ENCODE results near the gene NACC2.

The NACC2 gene

DNA sequence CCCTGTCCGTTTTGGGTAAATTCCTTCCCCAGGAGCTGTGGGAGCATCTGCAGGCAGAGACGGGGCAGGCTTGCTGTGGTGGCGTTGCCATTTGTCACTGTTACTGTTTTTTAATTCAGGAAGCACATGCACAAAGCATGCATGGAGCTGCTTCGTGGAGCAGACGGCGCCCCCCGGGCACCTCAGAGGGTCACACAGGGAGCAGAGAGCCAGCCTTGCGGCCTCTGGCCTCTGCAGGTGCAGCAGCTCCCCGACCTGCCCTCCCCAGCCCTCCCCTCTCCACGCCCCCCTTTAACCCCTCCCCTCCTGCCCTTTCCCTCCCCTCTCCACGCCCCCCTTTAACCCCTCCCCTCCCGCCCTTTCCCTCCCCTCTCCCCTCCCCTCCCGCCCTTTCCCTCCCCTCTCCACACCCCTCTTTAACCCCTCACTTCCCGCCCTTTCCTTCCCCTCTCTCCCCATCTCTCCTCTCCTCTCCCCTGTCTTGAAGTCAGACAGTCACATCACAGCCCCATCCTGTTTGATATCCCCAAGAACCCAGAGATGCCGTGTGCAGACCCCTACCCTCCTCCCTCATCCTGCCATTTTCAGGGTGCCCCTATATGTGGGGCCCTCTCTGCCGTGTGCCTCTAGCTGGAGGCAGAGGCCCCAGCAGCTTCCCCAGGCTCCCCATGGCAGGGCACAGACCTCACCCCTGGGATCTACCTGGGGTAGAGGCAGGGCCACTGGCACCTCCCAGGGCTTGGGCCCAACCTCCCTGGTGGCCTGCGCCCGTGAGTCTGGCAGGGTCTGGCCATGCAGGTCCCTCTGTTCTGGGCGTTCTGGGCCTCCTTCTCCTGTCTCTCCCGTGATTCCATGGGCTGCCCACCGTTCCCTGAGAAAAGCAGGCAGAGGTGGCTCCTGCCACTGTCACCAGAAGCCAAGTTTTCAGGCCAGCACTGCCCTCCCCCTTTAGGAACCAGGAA is 104.3 kb downstream of the NACC2 start:
- DNase-seq = peak; percentile 41

DNA sequence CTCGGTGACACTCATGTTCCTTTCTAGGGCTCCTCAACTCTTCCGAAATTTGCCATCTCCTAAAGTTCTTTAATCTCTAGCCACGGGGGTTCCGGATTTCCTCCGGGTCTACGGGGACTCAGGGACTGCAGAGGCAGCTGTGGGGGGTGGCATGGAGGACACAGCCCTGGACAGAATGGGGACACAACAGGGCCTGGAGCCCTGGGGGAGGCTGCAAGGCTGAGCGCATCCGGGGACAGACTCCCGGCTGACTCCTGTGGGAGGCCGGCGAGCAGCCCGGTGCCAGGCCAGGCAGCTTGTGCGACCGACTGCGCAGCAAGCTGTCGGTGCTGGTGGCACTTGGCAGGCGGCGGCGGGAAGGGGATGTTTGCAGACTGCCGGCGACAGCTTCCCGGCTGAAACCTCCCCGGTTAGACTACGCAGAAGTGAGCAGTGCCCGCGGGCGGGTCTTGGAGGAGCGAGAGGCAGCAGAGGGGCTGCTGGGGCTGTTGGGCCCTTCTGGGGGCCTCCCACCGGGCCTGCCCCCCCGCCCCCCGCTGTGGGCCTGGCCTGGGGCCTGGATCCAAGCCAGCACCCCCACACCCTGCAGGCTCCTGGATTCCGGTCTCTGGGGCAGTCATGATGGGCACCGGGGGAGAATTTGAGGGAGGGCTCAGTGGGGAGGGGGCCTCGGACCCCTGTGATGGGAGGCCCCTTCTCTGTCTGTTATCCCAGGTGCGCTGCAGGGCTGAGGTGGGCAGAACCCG is 105.2 kb downstream of the NACC2 start:
- DNase-seq = peak; percentile 33

DNA sequence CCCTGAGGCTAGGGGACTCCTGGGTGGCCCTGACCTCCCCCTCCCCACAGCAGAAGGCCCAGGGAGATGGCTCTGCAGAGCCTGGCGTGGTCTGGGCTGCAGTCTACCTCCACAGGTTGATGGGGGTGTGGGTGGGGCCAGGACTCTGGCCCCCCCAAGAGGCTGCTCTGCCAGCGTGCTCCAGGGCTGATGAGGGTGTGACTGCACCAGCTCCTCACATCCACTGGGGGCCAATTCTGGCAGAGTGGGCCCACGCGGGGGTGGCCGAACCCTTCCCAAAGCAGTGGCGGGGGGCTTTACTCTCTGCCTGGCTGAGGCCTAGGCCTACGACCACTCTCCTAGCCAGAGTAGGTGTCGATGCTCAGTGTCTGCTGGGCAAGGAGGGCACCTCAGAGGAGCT is 105.9 kb downstream of the NACC2 start:
- no peak for DNase-seq

DNA sequence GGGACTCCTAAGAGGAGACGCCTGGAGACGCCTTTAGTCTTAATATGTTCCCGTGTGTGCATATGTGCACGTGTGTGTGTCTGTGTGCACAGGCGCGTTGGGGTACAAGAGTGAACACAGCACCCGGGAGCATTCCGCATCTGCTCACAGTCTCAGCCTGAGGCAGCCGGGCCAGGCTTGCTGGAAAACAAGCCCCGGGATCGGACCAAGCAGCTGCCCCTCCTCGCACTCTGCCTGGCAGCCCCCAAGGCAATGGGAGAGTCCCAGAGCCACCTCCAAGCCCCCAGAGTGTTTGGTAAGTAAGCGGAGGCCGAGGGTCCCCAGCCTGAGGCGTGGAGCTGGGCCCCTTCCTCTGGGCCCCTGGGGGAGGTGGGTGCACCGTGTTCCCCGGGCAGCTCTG is 106.6 kb downstream of the NACC2 start:
- DNase-seq = no peak

DNA sequence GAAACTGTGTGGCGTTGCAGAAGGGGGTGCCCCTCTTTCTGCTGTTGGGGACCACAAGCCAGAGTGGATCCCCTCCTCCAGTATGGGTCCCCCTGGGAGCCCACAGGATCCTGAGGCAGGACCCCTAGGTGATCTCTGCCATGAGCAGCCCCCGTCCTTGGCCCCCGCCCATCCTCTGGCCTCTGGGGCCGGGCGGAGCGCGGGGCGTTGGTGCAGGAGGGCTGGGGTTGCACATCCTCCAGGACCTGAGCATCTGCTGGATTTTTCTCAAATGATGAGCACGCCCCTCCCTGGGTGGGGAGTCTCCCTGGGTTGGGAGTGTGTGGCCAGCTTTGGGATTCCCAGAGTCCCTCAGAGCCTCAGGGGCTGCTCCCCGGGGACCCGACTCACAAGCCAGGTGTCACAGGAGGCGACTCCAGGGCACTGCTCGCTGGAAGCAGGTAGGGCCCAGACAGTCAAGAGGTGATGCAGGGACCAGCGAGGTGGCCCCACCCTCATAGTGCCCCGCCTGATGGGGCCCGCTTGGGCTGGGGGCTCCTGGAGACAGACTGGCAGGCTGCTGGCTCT is 107.2 kb downstream of the NACC2 start:
- no peak for DNase-seq

DNA sequence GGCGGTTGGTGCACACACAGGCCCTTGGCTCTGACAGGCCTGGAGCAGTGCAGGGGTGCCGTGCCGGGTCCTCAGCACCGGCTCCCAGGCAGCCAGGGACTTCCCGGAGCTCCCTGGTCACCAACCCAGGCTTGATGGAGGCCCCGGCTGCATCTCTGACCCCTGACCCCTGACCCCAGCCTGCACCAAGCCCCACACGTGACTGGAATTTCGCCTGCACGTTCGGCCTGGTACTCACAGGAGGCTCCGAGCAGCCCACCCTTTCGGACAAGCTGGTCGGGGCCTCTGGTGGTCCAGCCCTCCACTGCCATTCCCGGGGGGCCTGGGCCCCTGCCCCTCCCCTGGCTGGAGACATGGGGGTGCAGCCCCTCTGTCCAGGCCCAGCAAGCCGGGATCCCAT is 108.5 kb downstream of the NACC2 start:
- no peak for DNase-seq

DNA sequence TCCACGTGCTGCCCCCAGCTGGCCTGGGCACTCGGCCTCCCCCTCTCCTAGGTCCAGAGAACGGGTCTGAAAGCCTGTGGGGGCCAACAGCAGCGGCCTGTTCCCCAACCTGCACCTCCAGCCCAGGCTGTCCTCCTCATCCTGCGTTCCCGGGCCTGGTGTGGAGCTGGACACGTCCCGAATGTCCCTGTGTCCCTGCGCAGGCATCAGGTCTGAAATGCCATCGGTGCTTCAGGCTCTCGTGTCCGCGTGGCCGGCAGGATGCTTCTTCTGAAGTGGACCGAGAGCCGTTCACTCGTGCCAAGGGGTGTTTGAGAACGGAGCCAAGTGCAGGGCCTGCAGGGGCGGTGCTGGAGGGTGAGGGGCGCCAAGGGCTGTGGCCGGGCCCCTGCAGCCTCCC is 109.2 kb downstream of the NACC2 start:
- DNase-seq = no peak

DNA sequence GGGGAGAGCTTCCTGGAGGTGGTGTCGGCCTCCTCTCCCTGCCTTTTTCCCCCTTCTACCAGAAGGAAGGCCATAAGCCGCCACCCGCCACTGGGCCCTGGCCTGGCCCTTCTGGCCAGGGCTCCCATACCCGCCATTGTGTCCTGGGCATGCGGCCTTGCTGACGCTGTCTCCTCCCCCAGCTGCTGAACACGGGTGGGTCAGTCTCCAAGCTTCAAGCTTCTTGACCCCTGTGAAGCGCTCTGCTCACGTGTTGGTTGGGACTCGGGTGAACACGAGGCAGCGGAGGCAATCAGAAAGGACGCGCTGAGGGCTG is 109.7 kb downstream of the NACC2 start:
- no peak for DNase-seq

DNA sequence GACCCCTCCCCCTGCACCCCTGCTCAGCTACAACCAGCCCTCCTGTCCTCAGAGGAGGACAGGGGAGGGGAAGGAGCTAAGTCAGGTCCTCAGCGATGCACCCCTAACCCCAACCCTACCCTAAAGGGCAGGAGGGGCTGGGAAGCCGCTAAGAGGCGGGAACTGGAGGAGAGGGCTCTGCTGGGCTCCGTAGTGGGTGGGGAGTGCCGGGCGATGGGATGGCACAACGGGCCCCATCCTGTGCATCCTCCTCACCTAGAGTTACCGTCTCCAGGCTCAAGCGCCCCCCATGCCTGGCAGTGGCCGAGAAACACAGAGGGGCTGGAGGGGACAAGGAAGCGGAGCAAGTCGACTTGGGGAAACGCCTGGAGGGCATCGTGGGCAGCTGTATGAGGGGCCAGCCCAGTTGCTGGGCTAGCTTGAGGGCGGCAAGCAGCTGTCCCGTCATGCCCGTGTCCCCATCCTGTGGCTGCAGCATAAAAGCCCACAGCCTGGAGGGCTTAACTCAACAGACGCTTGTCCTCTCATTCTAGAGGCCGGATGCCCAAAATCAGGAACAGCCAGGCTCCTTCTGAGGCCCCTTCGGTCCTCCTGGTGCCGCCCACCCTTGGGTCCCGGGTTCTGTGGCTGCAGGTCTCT is 110.9 kb downstream of the NACC2 start:
- no peak for DNase-seq

DNA sequence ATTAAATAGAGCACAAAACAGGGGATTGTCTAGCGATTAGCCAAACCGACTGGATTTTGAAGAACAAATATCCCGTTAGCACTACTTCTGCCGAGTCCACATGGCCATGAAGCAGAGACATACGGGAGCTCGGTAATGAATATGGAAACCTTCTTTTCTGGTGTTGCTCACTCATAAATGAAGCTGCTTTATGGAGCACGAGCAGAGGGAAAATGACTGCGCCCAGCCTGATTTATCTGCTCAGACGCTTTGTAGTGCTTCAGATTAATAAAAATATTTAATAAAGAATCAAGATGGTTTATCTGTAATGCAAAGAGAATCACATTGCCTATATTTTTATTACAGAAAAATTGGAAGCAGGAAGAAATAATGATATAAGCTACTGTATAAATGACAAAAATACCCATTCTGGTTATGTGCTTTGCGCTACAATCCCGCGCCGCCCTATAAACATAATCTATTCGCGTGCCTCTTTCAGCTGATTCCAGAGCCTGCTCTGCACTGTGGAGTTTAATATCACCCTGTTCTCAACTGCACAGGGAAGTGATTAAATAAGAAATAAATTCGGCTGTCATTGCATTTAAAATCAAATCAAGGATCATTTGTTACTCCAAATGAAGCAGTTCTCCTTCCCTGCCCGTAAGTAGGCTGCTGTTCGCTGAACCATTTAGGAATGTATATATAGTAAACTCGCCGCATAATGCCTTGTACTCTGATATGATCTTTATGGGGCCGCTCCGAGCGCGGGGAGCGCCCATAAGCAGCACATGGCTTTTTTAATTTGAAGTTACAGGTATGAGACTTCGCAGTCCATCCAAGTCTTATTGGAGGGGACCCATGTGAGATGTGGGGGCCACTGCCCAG is 111.6 kb downstream of the NACC2 start:
- DNase-seq = no peak

DNA sequence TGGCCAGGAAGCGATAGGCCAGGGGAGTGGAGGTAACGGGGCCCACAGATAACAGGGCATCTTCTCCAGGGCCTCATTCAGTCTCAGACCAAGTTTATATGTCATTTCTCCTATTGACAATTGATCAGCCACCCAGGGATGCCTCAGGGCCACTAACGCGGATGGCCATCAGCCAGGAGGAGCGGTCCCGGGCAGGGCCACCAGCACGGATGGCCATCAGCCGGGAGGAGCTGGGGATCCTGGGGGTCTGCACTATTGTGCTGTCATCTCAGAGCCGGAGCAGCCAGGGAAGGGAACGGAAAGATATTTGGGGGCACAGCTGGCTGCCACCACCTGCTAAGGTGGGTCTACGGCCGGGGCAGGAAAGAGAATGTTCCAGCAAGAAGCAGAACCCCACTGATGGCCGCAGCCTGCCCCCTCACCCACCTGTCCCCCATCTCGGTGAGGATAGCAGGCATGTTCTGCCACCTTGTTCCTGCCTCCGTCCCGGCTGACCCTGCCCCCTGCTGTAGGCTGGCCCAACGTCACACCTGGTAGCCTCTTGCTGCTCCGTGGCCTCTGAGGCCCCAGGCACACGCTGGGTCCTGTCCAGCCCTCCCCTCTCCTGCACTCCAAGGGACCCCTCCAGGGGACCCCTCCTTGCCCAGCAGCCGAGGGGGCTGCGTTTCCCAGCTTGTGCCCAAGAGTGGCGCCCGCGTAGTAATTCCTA is 112.4 kb downstream of the NACC2 start:
- DNase-seq = no peak

DNA sequence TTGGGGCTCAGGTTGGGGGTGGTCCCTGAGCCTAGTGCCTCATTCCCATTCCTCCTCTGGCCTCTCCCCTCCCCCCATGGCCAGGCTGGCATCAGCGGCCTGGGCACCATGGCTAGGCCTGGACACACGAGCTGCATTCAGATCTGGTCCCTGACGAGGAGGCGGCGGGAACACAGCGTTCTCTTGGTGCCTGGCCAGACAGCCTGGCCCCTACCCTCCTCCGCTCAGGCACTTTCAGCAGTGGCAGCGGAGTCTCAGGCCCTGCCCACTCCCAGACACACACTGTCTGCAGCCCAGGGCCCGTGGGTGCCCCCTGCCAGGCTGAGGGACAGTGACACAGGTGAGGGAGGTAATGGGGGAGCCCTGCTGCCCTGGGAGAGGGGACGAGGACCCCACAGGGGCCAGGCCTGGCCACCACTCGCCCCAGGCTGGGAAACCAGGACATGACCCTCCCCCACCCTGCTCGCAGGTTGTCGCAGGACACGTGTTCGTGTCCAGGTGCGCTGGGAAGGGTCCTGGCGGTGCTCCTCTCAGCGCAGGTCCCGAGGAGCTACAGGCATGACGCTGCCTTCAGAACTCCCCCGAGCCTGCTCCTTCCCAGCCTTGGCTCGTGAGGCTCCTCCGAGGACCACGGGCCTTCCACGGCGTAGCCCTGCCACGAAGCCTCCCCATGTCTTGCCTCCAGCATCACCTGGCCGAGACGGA is 114.0 kb downstream of the NACC2 start:
- DNase-seq = no peak

DNA sequence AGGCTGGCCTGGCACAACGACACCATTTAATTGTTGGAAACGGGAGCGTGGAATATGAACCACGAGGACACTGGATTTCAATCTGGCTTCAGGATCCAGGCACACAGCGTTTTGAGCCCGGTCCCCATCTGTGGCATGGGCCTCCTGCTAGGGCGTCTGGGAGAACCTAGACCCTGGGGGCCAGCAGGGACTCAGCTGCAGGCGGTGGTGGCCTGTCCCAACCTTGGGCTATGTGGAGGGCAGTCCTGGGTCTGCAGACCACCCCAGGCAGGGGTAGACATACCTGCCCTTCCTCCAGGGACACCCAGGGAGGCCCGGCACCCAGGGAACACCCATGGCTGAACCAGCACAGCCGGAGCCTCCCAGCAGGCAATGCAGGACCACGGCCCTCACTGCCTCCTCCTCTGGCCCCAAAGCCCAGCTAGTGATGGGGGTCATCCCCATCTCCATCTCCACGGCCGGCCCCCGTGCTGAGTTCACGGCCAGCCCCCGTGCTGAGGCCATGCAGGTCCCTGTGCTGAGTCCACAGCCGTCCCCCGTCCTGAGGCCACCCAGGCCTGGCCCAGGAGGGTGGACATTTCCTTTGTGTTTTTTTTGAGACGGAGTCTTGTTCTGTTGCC is 115.4 kb downstream of the NACC2 start:
- DNase-seq = no peak

DNA sequence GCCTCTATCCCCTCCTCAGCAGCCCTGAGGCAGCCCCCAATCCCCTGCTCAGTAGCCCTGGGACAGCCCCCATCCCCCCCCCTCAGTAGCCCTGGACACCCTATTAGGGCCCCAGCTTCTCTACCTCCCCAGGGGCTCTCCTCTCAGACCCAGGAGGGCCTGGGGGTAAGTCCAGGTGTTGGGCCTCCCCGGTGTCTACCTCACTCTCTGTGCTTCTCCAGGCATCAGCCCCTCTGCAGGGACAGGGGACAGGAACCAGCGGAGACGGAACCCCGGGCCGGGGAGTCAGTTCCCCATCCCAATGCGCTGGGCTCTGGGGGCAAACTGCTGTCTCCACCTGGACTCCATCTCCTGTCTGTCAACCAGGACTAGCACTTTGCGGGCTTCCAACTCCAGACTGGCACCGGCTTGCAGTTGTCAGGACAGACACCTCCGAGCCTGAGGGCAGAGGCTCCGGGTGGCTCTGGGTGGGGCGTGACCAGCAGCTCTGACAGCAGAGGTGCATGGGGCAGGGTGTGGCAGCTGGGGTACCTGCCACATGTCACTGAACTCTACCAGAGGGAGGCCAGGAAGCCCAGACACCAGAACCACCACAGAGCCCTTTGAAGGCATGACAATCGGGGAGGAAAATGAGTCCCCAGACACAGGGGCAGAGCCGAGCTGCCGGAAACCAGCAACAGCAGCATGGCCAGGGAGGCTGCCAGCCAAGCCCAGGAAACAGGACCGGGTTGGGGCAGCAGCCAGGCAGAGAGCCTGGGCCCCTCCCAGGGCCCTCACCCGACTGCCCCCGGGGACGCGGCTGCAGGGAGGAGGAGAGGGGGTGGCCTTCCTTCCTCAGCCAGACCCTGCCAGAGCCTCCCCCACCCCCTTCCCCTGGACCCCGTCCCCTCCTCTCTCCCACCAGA is 116.2 kb downstream of the NACC2 start:
- DNase-seq = peak; percentile 38

DNA sequence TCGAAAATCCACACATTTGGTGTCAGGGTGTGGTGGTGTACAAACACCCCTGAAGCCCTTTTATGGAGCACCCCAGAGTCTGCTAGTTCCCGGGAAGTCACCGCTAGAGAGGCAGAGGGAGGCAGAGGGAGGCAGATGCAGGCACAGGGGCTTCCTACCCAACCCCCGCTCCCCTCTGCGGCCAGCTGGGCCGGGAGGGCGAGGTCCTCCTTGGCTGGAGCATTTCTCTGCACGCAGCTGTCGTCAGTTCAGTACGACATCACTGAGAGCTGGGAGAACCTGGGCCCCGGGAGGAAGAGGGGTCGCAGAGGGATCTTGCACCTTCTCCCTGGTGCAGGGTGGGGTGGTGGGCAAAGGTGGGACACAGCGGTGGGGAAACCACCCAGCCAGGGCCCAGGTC is 118.1 kb downstream of the NACC2 start:
- no peak for DNase-seq

DNA sequence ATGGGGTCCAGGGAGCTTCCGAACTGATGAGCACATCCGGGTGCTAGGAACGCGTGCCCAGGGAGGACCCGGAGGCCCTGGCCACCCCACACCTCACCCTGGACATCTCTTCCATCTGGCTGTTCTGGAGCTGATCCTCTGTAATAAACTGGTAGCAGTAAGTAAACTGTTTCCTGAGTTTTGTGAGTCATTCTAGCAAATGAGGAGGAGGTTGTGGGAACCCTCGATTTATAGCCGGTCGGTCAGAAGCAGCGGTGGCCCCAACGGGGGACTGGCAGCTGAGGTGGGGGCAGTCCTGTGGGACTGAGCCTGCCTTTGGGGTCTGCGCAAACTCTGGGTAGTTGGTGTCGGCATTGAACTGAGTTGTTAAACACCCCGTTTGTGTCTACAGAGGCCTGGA is 118.6 kb downstream of the NACC2 start:
- no peak for DNase-seq

DNA sequence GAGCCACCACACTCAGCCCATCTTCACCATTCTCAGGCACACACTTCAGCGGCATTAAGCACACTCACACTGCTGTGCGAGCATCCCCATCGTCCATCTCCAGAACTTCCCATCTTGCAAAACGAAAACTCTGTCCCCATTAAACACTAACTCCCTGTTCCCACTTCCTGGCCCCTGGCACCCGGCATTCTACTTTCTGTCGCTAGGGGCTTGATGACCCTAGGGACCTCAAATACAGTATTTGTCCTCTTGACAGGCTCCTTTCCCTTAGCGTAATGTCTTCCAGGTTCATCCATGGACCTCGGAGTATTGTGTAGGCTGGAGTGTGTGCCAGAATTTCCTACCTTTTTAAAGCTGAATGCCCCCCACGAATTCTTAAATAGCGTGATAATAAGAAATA is 119.3 kb downstream of the NACC2 start:
- no peak for DNase-seq

DNA sequence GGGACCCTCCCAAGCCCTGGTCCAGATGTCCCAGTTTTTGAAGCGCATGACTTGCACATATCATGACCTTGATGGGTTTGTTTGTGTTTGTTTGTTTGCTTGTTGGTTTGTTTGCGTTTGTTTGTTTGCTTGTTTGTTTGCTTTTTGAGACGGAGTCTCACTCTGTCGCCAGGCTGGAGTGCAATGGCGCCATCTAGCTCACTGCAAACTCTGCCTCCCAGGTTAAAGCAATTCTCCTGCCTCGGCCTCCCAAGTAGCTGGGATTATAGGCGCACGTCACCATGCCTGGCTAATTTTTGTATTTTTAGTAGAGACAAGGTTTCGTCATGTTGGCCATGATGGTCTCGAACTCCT is 120.9 kb downstream of the NACC2 start:
- no peak for DNase-seq

Data from activated naive CD4-positive, alpha-beta T cell treated with anti-CD3 and anti-CD28 coated beads, Interleukin-2, amount 50 U/mL, for 16 hours (primary cell).